ELF-1 (cell line): ENCODE data around the gene FHL1.
"Not testable (repeated sequence)": the region's sequence is repeated elsewhere in the genome, so short reads cannot be mapped to it uniquely, and the experiment has no call there.

Source experiments
- DNase-seq: peaks from one replicate; pipeline ENCODE4 v3.0.0-alpha.2; 2016; ENCODE audit warnings: low read depth, low spot score

Gene FHL1

DNA sequence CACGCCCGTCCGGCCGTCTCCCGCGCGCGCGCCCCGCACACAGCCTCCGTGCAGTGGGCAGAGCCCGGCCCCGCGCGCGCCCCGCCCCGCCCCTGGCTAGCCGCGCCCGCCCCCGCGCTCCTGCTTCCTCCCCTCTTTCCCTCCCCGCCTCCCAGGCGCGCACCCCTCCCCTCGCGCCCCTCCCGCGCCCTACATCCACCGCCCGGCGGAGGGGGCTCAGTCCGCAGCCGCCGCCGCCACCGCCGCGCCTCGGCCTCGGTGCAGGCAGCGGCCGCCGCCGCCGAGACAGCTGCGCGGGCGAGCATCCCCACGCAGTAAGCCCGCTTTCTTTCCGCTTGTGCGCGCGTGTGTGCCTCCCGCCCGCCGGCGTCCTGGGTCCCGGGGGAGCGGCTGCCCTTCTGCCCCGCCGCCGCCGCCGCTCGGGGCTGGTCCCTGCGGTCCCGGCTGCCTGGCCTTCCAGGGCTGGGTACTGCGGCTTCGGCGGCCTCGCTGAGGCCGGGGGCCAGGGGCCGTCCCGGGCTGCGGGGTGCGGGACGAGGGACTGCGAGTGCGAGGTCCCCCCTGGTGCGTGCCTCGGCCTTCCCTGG, at the start of gene FHL1:
TSS of gene FHL1 (plus strand) at position 219 of the 587 bp plus-strand sequence.
- no peak for DNase-seq

DNA sequence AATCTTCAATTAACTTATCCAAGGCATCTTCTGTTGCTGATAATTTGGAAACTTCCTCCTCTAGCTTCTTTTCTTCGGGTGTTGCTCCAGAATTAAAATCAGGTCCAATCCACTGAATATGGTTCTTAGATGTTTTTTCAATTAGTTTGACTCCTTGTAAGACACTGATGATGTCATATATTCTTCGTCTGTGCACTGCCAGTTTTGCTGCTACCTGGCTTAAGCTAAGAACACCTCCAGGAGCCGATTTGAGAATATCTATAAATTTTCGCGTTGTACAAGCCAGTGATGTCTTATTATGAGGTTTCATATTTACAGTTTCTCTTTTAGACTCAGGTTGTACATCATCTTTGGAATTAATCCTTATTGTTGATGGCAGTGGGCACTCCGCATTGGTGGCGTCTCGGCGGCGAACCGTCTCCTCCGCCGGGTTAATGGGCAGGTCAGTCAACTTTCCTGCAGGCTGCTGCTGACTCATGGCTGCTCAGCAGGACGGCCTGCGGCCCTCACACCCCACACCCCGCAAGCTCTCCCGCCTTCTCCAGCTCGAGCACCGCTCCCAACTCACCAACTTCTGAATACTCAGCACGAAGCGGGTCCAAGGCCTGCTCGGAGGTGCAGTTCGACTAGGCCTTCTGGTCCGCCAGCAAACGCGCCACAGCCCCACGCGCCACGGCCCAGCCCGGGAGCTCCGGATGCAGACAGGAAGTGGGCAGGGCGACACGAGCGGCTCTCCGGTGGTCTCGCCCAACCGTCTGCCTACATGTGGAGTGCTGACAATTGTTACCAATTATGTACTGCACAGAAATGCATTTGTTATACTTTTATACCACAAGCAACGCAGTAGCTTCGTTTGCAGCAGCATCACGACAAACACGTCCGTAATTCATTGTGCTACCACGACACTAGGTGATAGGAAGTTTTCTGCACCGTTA, 49.2 kb upstream of the FHL1 start:
- DNase-seq = peak; percentile 80

DNA sequence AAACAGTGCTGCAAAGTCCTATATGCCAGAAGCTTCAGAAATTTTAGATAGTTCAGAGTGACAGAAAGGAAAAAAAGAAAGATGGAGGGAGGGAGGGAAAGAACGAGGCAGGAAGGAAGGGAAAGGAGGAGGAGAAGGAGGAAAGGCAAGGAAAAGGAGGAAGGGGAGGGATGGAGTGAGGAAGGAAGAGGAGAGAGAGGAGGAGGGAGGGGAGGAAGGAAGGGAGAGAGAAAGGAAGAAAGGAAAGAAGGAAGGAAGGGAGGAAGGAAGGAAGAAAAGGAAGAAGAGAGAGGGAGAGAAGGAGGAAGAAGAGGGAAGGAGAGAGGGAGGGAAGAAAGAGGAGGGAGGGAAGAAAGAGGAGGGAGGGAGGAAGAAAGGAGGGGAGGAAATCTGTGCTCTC, 42.4 kb upstream of the FHL1 start:
- no peak for DNase-seq

DNA sequence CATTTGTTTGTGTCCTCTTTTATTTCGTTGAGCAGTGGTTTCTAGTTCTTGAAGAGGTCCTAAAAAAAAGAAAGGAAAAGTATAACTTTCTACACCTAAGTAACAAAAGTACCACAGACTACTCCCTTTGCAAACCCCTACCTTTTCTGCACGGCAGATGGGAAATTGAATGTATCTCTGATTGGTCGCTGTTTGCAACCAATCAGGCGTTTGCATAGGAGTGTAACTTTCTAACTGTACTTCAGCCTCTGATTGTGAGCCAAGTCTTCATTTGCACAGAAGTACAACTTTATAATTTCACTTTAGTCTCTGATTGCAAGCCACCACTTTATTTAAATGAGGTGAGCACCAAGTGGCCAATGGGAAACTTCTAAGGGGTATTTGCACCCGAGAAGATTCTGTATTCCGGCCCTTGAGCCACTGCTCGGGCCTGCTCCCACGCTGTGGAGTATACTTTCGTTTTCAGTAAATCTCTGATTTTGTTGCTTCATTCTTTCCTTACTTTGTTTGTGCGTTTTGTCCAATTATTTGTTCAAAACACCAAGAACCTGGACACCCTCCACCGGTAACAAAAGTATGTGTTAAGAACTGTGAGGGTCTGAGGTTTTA, 40.3 kb upstream of the FHL1 start:
- no peak for DNase-seq

DNA sequence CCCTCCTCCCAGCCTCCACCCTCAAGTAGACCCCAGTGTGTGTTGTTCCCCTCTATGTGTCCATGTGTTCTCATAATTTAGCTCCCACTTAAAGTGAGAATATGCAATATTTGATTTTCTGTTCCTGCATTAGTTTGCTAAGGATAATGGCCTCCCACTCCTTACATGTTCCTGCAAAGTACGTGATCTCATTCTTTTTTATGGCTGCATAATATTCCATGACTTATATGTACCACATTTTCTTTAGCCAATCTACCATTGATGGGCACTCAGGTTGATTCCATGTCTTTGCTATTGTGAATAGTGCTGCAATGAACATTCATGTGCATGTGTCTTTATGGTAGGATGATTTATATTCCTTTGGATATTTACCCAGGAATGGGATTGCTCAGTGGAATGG, 38.4 kb upstream of the FHL1 start:
- not testable (repeated sequence) for DNase-seq

DNA sequence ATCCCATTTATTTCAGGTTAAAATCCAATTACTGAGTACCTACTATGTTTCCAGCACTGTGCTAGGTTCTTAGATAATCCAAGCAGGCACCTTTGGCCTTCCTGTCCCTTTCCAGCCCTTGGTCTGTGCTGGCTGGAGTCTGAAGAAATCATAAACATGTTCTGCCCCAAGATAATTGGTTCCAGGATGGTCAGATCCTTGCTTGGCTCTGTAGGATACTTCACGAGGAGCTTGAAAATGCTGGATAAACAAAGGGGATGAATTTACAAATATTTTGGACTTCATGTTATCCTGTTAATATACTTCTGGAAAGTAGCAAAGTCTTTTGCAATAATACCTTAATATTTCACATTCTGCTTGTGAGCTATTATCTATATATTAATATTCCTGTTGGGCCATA, 35.0 kb upstream of the FHL1 start:
- no peak for DNase-seq

DNA sequence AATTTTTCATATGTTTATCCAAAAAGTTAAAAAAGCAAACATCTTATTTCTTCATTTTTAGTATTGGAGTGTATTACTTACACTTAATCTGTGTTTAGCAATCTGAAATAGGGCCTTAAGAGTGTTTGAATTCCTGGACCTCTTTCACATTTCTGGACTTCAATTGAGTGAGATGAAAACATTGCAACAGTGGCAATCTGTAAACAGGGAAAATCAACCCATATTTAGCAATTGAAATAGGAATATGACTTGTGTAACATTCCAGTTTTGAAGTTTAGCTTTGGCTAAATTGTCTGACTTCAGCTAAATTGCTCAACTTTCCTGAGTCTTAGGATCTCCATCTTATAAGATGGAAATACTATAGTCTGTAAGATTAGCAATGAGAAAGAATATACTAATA, 34.6 kb upstream of the FHL1 start:
- no peak for DNase-seq

DNA sequence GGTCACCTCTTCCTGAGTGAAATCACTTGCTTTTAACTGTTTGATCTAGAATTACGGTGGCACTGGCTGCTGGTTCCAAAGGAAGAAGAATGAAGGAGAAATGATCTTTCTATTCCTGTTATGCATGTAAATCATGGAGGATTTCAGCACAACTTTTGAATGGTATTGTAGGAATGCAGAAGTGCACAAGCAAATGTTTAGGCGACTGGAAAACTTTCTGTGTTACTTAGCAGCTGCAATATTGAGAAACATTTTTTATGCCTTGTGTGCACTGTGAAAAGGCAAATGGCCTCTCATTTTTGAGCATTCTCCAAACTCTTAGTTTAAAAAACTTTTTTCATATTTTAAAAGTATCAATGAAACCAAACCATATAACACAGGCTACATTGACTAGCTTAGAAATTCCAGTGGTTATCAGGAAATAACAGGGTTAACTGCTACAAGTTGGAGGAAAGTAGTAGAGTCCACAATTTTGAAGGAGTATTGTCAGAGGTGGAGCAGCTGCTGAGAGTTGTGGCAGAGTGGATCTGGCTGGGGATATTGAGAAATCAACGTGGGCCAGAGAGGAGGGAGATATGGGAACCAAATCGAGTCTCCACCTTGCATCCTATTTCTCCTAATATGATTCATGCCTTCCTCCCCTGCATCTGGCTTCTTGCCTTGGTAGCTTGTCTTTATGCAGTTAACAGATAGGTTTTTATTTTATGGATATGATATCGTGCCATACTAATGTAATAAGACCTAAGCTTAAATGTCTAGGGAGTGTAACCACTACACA, 32.0 kb upstream of the FHL1 start:
- no peak for DNase-seq

DNA sequence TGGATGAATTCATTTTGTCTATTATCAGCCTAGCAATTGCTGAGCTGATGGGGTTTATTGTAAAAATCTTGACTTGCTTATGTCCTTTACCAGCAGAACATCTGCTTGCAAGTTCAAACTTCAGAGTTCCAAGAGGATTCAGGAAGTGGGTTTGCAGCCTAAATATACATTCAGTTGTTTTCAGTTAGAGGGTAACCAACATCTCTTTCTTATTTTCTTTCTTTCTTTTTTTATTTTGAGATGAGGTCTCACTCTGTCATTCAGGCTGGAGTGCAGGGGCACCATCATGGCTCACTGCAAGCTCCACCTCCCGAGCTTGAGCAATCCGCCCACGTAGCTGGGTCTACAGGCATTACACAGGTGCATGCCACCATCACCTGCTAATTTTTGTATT, 31.4 kb upstream of the FHL1 start:
- DNase-seq = no peak

DNA sequence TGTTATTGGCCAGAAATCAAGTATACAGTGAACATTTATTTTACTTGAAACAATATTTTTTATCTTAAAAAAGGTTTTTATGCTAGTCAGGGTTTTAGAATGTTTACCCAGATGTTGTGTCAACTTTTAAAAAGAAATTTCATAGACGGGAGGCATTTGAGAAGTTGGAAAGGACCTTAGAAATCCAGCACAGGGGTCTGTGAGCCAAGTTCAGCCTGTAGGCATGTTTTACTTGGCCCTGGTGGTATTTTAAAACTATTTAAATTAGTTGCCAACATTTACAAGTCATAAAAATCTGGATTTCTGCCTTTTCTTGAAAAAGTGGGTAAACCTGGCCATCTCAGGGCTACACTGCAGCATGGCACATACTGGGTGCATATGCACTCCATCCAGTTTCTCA, 25.5 kb upstream of the FHL1 start:
- DNase-seq = no peak

DNA sequence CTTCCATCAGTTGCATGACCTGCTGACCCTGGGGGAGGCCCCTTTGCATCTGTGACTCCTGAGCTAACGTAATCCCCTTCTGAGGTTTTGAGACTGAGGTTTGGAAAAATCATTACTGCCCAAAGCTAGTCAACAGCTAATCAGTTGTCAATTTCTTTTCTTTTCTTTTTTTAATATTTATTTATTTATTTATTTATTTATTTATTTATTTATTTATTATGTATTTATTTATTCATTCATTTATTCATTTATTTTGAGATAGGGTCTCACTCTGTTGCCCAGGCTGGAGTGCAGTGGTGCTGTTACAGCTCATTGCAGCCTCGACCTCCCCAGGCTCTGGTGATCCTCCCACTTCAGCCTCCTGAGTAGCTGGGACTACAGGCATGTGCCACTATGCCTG, 25.1 kb upstream of the FHL1 start:
- no peak for DNase-seq

DNA sequence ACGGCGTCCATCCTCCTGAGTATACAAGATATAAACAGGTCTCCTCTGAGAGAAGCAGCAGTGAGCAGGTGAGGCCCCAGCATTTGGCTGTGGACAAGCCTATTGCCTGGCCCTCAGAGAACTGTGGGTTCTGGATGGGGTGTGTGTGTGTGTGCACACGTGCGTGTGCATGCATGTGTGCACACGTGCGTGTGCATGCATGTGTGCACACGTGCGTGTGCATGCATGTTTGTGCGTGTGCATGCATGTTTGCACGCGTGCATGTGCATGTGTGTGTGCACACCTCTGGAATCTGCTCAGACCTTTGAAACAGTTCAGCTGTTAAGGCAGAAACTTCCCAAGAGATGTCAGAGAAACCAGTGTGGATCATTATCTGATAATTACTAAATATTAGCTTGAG, 22.2 kb upstream of the FHL1 start:
- DNase-seq = no peak

DNA sequence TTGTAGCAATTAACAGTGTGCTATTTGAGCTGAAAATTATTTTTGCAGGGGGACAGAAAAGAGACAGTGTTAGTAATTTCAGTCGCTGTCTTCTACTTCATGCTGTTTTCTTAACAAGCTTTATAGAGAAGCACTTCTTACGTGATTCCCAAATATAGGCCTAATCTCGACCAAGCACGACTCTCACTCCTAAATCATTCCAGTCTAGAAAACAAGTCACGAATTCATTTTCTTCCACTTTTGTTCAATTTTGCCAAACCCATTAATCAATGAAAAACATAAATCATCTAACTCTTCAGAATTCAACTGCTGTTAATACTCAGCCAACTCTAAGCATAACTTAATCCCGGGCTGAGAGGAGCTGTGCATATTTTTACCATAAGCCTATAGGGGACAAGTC, 21.0 kb upstream of the FHL1 start:
- no peak for DNase-seq

DNA sequence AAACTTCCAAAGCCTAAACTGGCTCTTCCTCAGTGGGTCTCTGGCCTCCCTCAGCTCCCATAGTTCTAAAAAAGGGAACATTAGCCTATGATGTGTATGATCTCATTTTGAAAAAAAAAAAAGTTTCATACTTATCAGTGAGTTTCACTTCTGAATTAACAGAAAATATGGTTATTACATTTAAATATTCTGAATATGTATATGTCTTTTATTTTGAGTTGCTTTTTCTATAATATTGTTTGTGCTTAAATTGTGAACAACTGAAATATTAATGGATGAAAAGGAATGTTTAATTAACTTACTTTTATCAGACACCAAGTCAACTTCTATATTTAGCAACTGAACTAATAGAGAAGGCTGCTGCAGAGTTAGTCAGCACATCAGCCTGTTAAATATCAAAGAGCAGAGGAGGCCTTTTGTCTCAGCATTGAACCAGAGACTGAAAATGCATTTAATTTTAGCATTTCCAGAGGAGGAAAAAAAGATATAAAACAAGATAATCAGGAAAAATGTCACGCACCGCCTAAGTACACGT, 20.4 kb upstream of the FHL1 start:
- no peak for DNase-seq

DNA sequence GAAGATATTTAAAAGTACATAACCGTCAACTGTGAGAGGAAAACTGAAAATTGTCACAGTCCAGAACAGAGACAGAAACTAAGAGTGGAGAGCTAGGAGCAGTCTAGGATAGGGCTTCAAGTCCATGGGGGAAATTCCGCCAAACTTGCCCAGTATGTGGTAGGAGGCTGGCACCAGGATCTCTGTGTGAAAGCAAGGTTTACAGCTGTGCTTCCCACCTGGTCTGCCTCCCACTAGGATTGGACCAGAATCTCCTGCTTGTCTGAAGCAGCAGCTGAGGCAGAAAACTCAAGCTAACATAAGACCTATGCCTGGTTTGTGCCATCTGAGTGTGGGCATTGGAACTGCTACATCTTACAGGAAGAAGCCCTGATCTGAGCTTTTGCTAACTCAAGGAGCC, 18.6 kb upstream of the FHL1 start:
- no peak for DNase-seq

DNA sequence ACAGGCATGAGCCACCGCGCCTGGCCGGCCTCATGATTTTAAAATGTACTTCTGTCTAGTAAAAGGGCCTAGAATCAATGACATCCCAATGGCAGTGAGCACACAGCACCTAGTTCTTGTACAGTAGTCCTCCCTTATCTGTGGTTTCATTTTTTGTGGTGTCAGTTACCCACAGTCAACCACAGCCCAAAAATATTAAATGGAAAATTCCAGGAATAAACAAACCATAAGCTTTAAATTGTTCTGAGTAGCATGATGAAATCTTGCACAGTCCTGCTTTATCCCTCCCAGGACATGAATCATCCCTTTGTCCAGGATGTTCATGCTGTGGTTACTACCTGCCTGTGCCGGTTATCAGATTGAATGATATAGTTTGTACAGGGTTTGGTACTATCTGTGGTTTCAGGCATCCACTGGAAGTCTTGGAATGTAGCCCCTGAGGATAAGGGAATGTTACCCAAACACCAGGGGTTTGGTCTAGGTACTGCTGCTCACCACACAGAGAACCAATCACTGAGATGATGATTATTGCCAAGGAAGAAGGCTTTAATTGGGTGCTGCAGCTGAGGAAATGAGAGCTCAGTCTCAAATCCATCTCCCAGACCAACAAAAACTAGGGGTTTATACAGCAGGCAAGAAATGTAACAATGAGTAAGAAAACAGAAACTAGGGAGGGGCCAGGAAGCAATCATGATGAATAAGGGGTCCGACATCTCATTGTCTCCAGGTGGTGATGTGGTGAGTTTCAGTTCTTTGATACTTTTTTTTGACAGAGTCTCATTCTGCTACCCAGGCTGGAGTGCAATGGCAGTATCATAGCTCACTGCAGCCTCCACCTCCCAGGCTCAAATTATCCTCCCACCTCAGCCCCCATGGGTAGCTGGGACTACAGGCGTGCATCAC, 16.2 kb upstream of the FHL1 start:
- DNase-seq = no peak

DNA sequence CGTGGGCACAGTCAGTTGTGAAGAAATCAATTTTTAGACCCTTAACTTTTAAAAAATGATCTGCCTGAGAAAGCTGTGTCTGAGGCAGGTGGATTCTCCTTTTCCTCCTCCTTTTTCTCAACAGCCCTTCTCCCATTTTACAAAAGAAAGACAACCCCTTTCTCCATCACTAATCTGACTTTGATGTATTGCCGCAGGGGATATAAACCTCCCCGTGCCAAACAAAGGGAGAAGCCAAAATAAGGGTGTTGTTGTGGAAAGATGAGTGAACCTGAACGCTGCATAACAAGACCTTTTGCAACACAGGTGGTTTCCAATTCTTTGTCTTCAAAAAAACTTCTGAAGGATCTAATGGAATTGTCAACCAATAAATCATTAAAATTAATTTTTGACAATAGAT, 8.4 kb upstream of the FHL1 start:
- DNase-seq = peak; percentile 66

DNA sequence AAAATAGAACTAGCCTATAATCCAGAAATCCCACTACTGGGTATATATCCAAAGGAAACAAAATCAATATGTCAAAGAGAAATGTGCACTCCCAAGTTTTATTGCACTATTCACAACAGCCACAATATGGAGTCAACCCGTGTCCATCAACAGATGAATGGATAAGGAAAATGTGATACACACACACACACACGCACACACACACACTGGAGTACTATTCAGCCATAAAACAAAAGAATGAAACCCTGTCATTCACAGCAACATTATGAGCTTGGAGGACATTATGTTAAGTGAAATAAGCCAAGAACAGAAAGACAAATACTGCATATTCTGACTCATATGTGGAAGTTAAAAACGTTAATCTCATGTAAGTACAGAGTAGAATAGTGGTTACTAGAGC, 5.8 kb upstream of the FHL1 start:
- no peak for DNase-seq

DNA sequence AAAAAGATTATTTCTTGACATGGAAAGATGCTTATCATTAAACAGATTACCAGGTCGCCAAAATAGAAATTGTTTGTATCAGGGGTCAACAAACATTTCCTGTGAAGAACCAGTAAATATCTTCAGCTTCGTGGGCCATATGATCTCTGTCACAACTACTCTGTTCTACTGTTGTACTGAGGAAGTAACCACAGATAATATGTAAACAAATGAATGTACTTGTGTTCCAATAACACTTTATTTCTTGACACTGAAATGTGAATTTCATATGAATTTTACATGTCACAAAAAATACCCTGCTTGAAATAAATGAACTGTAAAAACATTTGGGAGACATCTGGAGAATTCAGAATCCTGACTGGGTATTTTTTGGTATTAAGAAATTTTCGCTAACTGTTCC, 4.7 kb upstream of the FHL1 start:
- no peak for DNase-seq

DNA sequence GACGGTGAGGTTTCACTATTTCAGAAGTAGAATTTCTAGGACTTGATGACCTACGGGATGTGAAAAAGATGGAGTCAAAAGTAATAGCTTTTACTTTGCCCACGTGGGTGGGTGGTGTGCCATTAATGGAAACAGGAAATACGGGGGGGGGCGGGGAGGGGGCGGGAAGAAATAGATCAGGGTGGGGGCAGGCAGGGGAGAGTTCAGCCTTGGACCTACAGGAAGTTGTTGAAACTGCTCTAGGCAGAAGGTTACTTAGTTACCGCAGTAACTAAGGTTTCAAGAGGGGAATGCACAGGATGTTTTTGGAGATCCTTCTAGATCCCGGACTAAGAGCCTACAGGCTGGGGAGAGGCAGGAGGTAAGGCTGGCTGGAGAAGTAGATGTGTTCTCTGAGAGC, 3.6 kb upstream of the FHL1 start:
- DNase-seq = no peak
